ENCODE measurements around the gene SH3PXD2A. TPM values are rescaled to one million over a fixed set of nuclear protein-coding genes. Genes with fewer than 3 reads are reported as not detected.

Gene SH3PXD2A
- total RNA-seq, 1 donor from 2014 or later: 17.3 TPM

- Histone ChIP-seq H3K27me3 (ENCODE audit: insufficient read depth, low read length) (peaks cover 65% of the 10 kb centered on the region), H2AFZ (ENCODE audit: low read depth, low read length) (no peak overlapping the region), H3K27ac (ENCODE audit: low read depth, low read length) (no peak overlapping the region), H3K4me2 (ENCODE audit: low read length) (no peak overlapping the region), H3K4me1 (ENCODE audit: insufficient read depth, low read length) (peaks cover 3% of the 10 kb centered on the region), H3K9me3 (ENCODE audit: insufficient read depth, low read depth, low read length) (peaks cover 27% of the 10 kb centered on the region), H3K9ac (ENCODE audit: low read length) (no peak overlapping the region), H4K20me1 (ENCODE audit: insufficient read depth, low read length) (no peaks in the 10 kb centered on the region), H3K36me3 (ENCODE audit: insufficient read depth, low read length) (no peaks in the 10 kb centered on the region), H3K4me3 (ENCODE audit: insufficient read depth, low read depth, low read length) (no peak overlapping the region), H3K79me2 (ENCODE audit: insufficient read depth, low read length) (no peaks in the 10 kb centered on the region)
- Mint-ChIP-seq H3K4me3 (ENCODE audit: unreplicated experiment) (no peak overlapping the region), H3K9me3 (ENCODE audit: unreplicated experiment) (peaks cover 8% of the 10 kb centered on the region), H3K27ac (ENCODE audit: unreplicated experiment) (no peak overlapping the region), H3K36me3 (ENCODE audit: low read depth, unreplicated experiment) (no peaks in the 10 kb centered on the region), H3K4me1 (ENCODE audit: low read depth, unreplicated experiment) (peaks cover 4% of the 10 kb centered on the region), H3K27me3 (ENCODE audit: low read depth, unreplicated experiment) (peaks cover 78% of the 10 kb centered on the region)
- FAIRE-seq (no peak), DNase-seq (ENCODE audit: low read depth) (no peak)
- TF ChIP-seq, protein P1, sequence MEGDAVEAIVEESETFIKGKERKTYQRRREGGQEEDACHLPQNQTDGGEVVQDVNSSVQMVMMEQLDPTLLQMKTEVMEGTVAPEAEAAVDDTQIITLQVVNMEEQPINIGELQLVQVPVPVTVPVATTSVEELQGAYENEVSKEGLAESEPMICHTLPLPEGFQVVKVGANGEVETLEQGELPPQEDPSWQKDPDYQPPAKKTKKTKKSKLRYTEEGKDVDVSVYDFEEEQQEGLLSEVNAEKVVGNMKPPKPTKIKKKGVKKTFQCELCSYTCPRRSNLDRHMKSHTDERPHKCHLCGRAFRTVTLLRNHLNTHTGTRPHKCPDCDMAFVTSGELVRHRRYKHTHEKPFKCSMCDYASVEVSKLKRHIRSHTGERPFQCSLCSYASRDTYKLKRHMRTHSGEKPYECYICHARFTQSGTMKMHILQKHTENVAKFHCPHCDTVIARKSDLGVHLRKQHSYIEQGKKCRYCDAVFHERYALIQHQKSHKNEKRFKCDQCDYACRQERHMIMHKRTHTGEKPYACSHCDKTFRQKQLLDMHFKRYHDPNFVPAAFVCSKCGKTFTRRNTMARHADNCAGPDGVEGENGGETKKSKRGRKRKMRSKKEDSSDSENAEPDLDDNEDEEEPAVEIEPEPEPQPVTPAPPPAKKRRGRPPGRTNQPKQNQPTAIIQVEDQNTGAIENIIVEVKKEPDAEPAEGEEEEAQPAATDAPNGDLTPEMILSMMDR (IDR thresholded peaks at IDR 0.05; ENCODE audit: insufficient read depth, low read depth, low read length): no peak
- TF ChIP-seq EZH2 (IDR thresholded peaks at IDR 0.05; ENCODE audit: insufficient read depth, low read length): no peak
Measured at GRCh38 chr10:103548006-103548405, 307.4 kb downstream of the SH3PXD2A start.

DNA sequence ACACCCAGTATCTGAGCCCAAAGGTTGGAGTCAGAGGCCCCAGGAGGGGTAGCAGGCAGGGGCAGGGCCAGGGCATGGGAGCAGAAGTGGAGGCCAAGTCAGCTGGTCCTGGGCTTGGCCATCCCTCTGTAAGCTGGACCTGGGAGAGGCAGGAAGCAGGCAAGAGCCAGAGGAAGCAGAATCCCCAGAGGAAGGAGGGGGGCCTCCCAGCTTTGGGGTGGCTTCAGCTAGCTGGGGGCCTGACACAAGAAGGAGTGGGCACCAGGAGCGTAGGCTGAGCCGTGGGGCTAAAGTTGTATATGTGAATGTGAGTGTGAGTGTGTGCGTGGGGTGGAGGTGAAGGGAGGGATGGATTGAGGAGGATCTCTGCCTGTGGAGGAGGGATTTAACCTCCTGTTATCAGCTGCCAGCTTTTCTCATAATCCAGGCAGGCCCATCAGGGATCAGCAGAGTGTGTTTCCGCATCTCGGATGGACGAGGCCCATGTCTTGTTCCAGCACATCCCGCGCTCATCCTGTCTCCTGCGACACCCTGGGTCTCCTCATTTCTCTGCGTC lies 307.9 kb downstream of the SH3PXD2A start:
- Histone ChIP-seq H3K4me1 (ENCODE audit: insufficient read depth, low read length) (peaks cover 8% of the 10 kb centered on the region), H3K36me3 (ENCODE audit: insufficient read depth, low read length) (no peaks in the 10 kb centered on the region), H2AFZ (ENCODE audit: low read depth, low read length) (no peak overlapping the region), H3K27ac (ENCODE audit: low read depth, low read length) (no peak overlapping the region), H3K4me3 (ENCODE audit: insufficient read depth, low read depth, low read length) (no peak overlapping the region), H3K79me2 (ENCODE audit: insufficient read depth, low read length) (no peaks in the 10 kb centered on the region), H3K27me3 (ENCODE audit: insufficient read depth, low read length) (peaks cover 70% of the 10 kb centered on the region), H3K9me3 (ENCODE audit: insufficient read depth, low read depth, low read length) (peaks cover 22% of the 10 kb centered on the region), H4K20me1 (ENCODE audit: insufficient read depth, low read length) (no peaks in the 10 kb centered on the region), H3K4me2 (ENCODE audit: low read length) (no peak overlapping the region), H3K9ac (ENCODE audit: low read length) (no peak overlapping the region)
- peaks cover 8% of the 10 kb centered on the region for H3K4me1 Mint-ChIP-seq (ENCODE audit: low read depth, unreplicated experiment)
- no peak overlapping the region for H3K4me3 Mint-ChIP-seq (ENCODE audit: unreplicated experiment)
- no peak for DNase-seq (ENCODE audit: low read depth)
- no peak for FAIRE-seq
- peaks cover 75% of the 10 kb centered on the region for H3K27me3 Mint-ChIP-seq (ENCODE audit: low read depth, unreplicated experiment)
- H3K36me3 Mint-ChIP-seq (ENCODE audit: low read depth, unreplicated experiment): no peaks in the 10 kb centered on the region
- H3K27ac Mint-ChIP-seq (ENCODE audit: unreplicated experiment): peak overlapping the region; percentile 26
- TF ChIP-seq EZH2 (IDR thresholded peaks at IDR 0.05; ENCODE audit: insufficient read depth, low read length): no peak
- TF ChIP-seq, protein P1 (IDR thresholded peaks at IDR 0.05; ENCODE audit: insufficient read depth, low read depth, low read length): no peak
- peaks cover 8% of the 10 kb centered on the region for H3K9me3 Mint-ChIP-seq (ENCODE audit: unreplicated experiment)

DNA sequence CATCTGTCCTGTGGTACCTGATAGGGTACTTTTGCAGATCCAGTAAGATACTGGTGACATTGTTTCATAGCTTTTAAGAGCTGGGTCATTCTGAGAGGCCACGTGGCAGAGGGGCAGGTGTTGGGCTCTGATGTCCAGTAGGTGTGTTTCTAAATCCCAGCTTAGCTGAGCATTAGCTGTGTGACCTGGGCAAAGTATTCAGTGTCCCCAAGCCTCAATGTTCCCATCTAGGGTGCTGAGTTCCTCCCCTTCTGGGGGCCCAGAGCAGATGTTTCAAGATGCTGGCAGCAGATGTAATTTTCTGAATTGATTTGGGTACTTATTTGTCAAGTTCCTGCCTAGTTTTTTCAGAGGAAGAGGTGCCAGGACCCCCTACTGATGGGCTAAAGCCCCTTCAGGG lies 309.0 kb downstream of the SH3PXD2A start:
- Mint-ChIP-seq H3K4me1 (ENCODE audit: low read depth, unreplicated experiment) (peaks cover 8% of the 10 kb centered on the region), H3K36me3 (ENCODE audit: low read depth, unreplicated experiment) (no peaks in the 10 kb centered on the region), H3K9me3 (ENCODE audit: unreplicated experiment) (peaks cover 8% of the 10 kb centered on the region), H3K4me3 (ENCODE audit: unreplicated experiment) (no peak overlapping the region), H3K27ac (ENCODE audit: unreplicated experiment) (no peak overlapping the region), H3K27me3 (ENCODE audit: low read depth, unreplicated experiment) (peaks cover 74% of the 10 kb centered on the region)
- Histone ChIP-seq H3K4me3 (ENCODE audit: insufficient read depth, low read depth, low read length) (no peak overlapping the region), H3K4me2 (ENCODE audit: low read length) (no peak overlapping the region), H3K27ac (ENCODE audit: low read depth, low read length) (no peak overlapping the region), H3K4me1 (ENCODE audit: insufficient read depth, low read length) (peaks cover 8% of the 10 kb centered on the region), H3K36me3 (ENCODE audit: insufficient read depth, low read length) (no peaks in the 10 kb centered on the region), H3K9ac (ENCODE audit: low read length) (no peak overlapping the region), H4K20me1 (ENCODE audit: insufficient read depth, low read length) (no peaks in the 10 kb centered on the region), H2AFZ (ENCODE audit: low read depth, low read length) (no peak overlapping the region), H3K9me3 (ENCODE audit: insufficient read depth, low read depth, low read length) (peaks cover 12% of the 10 kb centered on the region), H3K27me3 (ENCODE audit: insufficient read depth, low read length) (peaks cover 76% of the 10 kb centered on the region), H3K79me2 (ENCODE audit: insufficient read depth, low read length) (no peaks in the 10 kb centered on the region)
- DNase-seq (ENCODE audit: low read depth) (no peak), FAIRE-seq (no peak)
- TF ChIP-seq, protein P1 (IDR thresholded peaks at IDR 0.05; ENCODE audit: insufficient read depth, low read depth, low read length): no peak
- TF ChIP-seq EZH2 (IDR thresholded peaks at IDR 0.05; ENCODE audit: insufficient read depth, low read length): no peak
